ENCODE data around the gene AP5S1. TPM values are rescaled to one million over a fixed set of nuclear protein-coding genes. Genes with fewer than 3 reads are reported as not detected.

Gene AP5S1
- total and polyA plus RNA-seq, 9 of the 15 experiments (the other 6 are each of a cell fraction or from before 2014, with no cell fraction given): 2.6 to 8.8 (median 4.4) TPM

GRCh38 chr20:3846740-3847428, 26.5 kb downstream of the AP5S1 start, which contains the start of gene MAVS (continued):
- no peak for TF ChIP-seq ZNF584 (CRISPR knock-in tag; IDR thresholded peaks at IDR 0.05; ENCODE audit: low read depth)
- no peak for TF ChIP-seq ZNF655 (CRISPR knock-in tag; IDR thresholded peaks at IDR 0.05)
- no peak for TF ChIP-seq MGA (IDR thresholded peaks at IDR 0.05)
- TF ChIP-seq E2F5 (CRISPR knock-in tag; IDR thresholded peaks at IDR 0.05): 0 out of 2 replicates have a peak, but pooled peaks have one; percentile 16
- no peak for TF ChIP-seq ZNF551 (CRISPR knock-in tag; IDR thresholded peaks at IDR 0.05)
- TF ChIP-seq TSC22D4 (tag; IDR thresholded peaks at IDR 0.05): no peak
- TF ChIP-seq TCF15 (CRISPR knock-in tag; IDR thresholded peaks at IDR 0.05): no peak
- no peak for TF ChIP-seq FOXK1 (CRISPR knock-in tag; IDR thresholded peaks at IDR 0.05; ENCODE audit: borderline replicate concordance)
- TF ChIP-seq PBX2 (CRISPR knock-in tag; IDR thresholded peaks at IDR 0.05; ENCODE audit: low read depth): no peak
- TF ChIP-seq PBX2 (tag; conservative IDR thresholded peaks at IDR 0.05; ENCODE audit: low read depth): no peak

Measured in K562 (cell line).